CD4-positive, alpha-beta T cell treated with Interleukin-15 for 4 hours (primary cell): Measurements from ENCODE around the gene HBD.
"Not testable (repeated sequence)": the region's sequence is repeated elsewhere in the genome, so short reads cannot be mapped to it uniquely, and the experiment has no call there.

Experiments
- DNase-seq: peaks from one replicate; pipeline ENCODE4 v3.0.0-alpha.2; 2020; ENCODE audit warnings: low spot score

The HBD gene

GRCh38 chr11:5252919-5253265, 18.6 kb upstream of the HBD start:
- DNase-seq, result no peak

DNA sequence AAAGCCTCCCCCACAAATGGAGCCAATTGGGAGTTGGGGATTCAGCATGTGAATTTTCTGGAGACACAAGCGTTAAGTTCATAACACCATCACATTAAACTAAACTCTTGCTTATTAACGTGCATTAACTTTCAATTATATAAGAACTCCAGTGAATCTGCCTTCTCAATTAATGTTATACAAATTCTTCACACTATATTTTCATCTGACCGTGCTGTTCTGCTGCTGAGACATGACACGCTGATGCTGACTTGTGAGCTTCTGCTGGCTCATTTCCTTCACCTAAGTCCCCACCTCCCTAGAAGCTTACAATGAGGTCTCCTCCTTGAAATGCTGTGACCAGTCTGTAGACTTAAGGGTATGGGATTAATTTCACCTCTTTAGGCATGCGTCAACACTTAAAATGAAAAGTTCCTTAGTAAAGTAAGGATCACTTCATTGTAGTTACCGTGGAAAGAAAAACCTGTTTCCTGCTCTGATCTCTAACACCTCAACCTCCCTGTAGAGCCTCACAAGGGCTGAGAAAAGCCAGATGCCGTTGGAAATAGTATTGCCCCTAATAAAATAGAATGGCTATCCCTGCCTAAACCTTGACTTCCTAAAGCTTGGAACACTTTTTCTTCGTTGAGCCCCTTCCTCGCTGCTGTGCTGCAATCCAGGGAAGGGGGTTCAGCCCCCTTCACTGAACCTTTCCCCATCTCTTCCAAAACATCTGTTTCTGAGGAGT, 18.1 kb upstream of the HBD start:
- DNase-seq, result no peak

DNA sequence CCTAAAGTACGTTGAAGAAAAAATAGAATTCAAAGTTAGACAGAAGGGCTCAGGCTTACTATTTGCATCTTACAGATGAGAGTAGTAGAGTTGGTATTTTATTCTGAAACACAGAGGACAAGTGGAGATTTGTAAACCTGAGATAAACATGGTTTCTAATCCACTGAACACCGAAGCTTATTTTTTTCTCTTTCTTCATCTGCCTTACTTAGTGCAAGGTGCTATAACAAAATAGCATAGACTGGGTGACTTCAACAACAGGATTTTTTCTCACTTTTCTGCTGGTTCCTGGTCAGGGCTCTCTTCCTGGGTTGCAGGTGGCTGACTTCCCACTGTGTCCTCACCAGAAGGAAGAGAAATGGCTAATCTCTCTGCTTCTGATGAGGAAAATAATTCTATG, 17.5 kb upstream of the HBD start:
- no peak for DNase-seq

GRCh38 chr11:5250543-5251204, 16.4 kb upstream of the HBD start:
- no peak for DNase-seq

DNA sequence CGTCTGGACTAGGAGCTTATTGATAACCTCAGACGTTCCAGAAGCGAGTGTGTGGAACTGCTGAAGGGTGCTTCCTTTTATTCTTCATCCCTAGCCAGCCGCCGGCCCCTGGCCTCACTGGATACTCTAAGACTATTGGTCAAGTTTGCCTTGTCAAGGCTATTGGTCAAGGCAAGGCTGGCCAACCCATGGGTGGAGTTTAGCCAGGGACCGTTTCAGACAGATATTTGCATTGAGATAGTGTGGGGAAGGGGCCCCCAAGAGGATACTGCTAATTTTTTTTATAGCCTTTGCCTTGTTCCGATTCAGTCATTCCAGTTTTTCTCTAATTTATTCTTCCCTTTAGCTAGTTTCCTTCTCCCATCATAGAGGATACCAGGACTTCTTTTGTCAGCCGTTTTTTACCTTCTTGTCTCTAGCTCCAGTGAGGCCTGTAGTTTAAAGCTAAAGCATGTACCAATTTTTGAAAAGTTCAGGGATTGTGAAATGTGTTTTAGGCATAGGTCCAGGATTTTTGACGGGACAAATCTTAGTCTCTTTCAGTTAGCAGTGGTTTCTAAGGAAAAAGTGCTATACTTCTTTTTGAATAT, 15.6 kb upstream of the HBD start, which contains the start of gene HBG1:
TSS of gene HBG1 (minus strand) at position 51 of the 590 bp plus-strand sequence. CDS start 53 bp downstream, outside the sequence.
- not testable (repeated sequence) for DNase-seq

- not testable (repeated sequence) for DNase-seq
These were observed 14.2 kb upstream of the HBD start for GRCh38 chr11:5248498-5248897.

- no peak for DNase-seq
These were observed 13.3 kb upstream of the HBD start for GRCh38 chr11:5247472-5248192.

DNA sequence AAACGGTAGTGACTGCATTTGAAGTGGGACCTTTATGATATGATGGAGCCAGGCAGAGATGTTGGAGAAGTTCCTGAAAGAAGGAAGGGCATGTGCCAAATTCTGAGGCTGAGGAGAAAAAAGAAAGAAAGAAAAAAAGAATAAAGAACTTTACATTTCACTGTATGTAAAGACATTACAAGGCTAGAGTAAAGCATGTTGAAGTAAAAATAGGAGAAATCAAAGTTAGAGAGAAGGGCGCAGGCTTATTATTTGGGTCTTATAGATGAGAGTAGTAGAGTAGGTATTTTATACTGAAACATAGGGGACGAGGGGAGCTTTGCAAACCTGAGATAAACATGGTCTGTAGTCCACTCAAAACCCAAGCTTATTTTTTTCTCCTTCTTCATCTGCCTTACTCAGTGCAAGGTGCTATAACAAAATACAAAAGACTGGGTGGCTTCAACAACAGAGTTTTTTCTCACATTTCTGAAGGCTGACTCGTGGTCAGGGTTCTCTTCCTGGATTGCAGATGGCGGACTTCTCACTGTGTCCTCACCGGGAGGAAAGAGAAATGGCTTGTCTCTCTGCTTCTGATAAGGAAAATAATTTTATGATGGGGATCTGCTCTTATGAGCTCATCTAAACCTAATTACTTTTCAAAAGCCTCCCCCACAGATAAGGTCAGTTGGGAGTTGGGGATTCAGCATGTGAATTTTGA, 12.6 kb upstream of the HBD start:
- no peak for DNase-seq

DNA sequence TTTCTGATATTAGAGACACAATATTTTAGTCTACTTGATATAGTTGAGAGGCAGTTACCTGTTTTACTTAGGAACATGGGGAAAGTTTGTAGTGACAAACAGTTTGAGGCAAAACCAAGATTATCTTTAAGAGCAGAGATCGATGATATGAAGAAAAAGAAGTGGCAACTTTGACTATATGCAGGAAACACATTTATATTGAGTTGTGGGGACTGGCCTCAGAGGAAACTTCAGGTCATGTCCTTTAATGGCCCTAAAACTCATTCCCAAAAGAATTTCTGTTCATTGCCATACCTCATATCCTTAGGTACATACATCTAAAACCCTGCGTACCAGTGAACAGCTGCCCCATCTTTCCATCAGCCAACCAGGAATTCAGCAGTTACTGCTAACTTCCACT, 10.9 kb upstream of the HBD start:
- no peak for DNase-seq

DNA sequence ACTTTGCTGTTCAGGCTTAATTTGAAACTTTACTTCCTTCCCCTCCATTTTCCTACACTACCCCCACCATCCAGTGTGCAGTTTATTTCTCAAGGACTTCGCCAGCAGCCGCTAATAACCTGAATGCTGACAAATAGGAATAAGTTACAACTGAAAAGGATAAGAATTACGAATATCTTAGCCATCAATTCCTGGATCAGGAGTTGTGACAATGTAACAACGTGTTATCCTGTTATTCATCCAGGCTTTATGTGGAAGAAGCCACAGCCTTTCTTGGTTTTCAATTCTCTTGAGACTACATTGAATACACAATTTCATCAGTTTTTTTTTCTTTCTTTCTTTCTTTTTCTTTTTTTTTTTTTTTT, 9.5 kb upstream of the HBD start:
- no peak for DNase-seq

GRCh38 chr11:5242933-5243815, 8.9 kb upstream of the HBD start:
- no peak for DNase-seq

- no peak for DNase-seq
These were observed 7.9 kb upstream of the HBD start for GRCh38 chr11:5242208-5242607.

DNA sequence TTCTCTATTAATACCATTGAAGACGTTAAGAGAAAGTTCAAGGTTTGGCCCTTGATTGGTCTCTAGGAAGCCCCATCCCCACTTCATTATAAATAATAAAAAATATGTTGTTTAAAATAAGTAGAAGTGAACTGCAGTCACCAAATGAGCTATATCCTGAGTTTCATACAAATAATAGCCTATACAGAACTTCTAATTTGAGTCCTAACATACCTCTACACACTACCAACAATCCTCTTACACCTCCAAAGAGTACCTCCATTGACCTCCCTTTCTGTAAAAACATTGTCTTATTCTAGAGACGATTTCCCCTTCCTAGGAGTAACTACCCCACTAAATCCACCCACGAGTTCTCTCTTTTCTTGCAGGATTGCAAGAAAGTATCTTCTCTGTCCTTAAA, 7.2 kb upstream of the HBD start:
- DNase-seq, result no peak

DNA sequence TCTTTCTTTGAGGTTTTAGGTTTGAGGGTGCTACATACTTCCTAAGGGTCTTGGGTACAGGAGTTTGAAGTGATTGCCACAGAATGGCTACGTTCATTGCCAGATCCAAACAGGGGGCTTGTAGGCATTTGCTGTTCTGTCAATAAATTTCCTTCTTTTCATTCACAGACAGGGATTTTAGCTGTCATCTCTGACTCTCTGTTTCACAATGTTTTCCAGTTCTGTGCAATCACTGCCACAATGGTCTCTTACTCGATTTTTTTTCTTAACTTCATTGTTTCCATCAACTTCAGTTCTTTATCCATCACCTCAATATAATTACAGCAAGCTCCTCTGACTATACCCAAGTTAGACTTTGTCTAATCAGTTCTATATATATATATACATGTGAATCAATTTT, 6.2 kb upstream of the HBD start:
- no peak for DNase-seq

- no peak for DNase-seq
These were observed 5.8 kb upstream of the HBD start for GRCh38 chr11:5240056-5240455.

GRCh38 chr11:5239046-5239445, 4.8 kb upstream of the HBD start:
- no peak for DNase-seq

DNA sequence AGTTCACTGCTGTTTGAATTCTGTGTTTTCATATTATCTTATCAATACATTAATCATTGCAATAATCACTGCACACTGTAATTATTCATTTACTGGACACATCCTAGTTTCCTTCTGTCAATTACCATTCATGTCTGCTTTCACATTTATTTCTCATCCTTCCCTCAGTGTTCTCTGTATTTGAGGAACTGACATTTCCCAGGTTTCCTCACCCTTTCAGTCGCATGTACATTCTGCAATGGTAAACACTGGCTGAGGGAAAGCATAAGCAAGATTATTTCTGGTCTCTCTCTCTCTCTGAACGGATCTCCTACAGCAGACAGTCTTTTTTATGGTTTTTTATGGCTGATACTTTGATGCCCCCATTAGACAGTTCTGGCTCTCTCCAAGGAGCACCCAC, 4.2 kb upstream of the HBD start:
- DNase-seq, result no peak

GRCh38 chr11:5237420-5237819, 3.1 kb upstream of the HBD start:
- no peak for DNase-seq

DNA sequence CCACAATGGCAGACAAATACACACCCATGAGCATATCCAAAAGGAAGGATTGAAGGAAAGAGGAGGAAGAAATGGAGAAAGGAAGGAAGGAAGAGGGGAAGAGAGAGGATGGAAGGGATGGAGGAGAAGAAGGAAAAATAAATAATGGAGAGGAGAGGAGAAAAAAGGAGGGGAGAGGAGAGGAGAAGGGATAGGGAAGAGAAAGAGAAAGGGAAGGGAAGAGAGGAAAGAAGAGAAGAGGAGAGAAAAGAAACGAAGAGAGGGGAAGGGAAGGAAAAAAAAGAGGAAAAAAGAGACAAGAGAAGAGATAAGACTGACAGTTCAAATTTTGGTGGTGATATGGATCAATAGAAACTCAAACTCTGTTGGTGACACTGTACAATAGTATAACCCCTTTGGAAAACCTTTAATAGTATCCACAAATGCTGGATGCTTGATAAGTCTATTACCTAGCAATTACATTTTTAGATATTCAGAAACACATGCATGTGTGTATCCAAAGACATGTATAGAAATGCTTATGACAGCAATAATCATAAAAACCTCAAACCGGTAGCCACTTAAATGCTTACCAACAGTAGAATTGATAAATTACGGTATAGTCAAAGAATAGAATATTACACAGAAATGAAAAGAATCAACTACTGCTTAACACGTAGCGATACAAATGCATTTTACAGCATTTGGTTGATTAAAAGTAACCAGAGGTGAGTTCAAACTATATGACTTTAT, 1.2 kb upstream of the HBD start:
- DNase-seq, result no peak

GRCh38 chr11:5233307-5233706, 976 bp downstream of the HBD start:
- DNase-seq, result no peak

GRCh38 chr11:5232821-5233220, 1.5 kb downstream of the HBD start:
- no peak for DNase-seq
